Dermis microvascular lymphatic vessel endothelial cell (primary cell): ENCODE results near the gene SIVA1. TPM values are rescaled to one million over a fixed set of nuclear protein-coding genes. Genes with fewer than 3 reads are reported as not detected.
"Not testable (repeated sequence)": the region's sequence is repeated elsewhere in the genome, so short reads cannot be mapped to it uniquely, and the experiment has no call there.

Source experiments
- DNase-seq, 2 donors: peaks; one replicate each; pipeline versions ENCODE4 v3.0.0 to v3.0.0-alpha.2; 2010; ENCODE audit warnings: low read depth in 2 of 2
- total RNA-seq: library from RNA; depleted of rRNA; stranded (reverse); fragments of >200 nt; gene quantifications from 2 replicates; pipeline ENCODE4 v1.2.1, GENCODE V29; 2014

Gene SIVA1
- total RNA-seq, 1 donor from 2014 or later, result 97.4 TPM

DNA sequence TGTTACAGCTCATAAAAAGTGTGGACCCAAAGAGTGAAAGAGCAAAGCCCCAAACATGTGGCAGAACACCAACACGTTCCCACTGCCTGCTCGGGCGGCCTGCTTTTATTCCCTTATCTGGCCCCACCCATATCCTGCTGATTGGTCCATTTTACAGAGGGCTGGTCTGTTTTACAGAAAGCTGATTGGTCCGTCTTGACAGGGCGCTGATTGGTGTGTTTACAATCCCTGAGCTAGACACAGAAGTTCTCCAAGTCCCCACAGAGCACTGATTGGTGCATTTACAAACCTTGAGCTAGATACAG is 2.2 kb upstream of the SIVA1 start:
- not testable (repeated sequence) for DNase-seq

DNA sequence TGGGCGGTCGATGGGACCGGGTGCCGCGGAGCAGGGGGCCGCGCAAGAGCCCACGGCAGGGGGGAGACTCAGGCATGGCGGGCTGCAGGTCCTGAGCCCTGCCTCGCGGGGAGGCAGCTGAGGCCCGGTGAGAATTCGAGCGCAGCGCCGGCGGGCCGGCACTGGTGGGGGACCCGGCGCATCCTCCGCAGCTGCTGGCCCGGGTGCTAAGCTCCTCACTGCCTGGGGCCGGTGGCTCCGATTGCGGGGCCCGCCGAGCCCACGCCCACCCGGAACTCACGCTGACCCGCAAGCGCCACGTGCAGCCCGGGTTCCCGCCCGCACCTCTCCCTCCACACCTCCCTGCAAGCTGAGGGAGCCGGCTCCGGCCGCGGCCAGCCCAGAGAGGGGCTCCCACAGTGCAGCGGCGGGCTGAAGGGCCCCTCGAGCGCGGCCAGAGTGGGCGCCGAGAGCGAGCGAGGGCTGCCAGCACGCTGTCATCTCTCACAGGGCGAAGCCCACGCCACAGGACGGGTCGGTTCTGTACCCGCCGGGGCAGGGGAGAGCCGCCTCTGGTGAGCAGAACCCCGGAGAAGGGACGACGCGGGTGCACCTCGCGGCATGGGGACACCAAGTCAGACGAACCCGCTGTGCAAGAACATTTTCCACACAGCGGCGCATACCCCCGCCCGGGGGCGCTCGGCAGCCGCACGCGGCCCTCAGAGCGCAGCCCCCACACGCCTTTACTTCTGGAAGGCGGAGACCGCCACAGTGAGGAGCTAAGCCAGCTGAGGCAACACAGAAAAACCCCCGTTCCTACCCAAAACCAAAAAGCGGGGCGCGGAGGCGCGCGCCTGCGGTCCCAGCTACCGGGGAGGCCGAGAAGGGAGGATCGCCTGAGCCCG is 1.2 kb upstream of the SIVA1 start:
- no peak for DNase-seq

DNA sequence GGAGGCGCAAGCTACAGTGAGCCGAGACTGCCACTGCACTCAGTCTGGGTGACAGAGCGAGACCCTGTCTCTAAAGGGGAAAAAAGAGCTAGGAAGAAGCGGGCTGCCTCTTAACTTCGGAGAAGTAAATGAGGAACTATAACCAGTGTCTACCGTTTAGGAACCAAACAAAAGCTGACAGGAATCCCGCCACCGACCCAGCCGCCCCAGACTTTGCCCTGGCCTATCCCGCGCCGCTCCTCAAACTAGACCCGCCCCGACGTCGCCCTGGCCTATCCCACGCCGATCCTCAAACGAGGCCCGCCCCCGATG is 568 bp upstream of the SIVA1 start:
- DNase-seq, result no peak

DNA sequence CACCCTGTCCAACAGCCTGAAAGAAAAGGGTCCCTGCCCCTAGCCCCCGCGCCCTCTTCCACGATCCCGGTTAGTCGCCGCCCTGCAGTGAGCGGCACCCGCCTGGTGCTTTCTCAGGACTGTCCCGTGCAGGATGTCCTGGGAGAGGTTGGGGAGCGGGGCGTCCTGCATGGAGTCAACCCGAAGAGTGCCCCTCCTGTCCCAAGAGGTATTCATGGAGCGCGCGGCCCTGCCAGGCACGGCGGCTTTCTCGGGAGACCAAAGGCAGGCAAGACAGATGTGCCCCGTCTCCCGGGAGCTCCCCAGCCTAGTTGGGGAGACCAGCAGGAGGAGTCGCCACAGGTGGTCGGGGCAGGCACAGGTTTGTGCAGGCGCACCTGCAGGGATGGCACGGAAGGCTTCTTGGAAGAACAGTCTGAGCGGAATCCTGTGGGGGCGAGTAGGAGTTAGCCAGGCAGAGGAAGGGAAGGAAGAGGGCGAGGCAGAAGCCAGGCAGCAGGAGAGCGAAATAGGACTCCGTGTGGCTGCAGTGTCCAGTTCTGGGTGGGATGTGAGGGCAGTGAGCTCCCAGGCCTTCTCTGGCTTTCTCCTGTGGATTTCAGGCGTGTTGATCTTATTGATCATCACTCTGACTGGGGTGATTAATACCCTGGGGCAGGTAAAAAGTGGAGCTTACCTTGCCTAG is 723 bp downstream of the SIVA1 start:
- DNase-seq, result peak in 1 of 2 donors; percentile 28

DNA sequence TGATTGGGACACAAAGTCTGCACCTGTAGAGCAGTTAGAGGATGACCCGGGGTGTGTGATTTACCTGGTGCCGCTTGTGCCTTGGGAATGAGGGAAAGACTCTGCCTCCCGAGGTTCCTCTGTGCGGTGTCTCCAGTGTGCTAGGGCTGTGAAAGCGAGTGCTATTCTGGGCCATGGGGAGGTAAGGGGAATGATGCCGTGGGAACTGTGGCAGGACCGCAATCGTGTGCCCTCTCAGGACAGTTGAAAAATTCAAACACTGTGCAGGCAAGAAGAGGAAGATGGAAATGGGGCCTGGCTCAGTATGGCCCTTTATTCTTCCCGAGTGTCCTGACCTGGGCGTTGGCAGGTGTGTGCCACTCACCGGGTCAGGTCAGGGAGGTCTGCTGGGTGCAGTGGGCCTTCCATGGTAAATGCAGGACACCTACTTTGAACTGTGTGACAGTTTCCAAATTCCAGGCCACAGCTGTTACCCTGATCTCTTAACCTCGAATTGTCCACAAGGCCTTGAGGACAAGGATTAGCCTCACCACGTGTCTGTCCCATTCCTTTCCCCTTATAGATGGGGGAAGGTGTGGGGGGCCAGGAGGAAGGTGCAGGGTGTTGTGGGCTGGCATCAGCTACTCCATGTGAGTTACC is 1.4 kb downstream of the SIVA1 start:
- DNase-seq, result no peak

DNA sequence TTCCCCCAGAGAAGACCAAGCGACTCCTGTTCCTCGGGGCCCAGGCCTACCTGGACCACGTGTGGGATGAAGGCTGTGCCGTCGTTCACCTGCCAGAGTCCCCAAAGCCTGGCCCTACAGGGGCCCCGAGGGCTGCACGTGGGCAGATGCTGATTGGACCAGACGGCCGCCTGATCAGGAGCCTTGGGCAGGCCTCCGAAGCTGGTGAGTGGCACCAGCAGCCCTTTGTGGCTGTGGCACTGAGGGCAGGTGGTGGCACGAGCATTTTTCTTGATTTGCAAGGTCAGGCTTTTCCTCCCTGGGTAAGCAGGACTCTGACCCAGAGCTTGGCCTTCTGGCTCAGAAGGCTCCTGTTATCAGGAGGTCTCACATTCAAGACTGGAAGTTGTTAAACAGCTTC is 2.7 kb downstream of the SIVA1 start:
- DNase-seq, result no peak

DNA sequence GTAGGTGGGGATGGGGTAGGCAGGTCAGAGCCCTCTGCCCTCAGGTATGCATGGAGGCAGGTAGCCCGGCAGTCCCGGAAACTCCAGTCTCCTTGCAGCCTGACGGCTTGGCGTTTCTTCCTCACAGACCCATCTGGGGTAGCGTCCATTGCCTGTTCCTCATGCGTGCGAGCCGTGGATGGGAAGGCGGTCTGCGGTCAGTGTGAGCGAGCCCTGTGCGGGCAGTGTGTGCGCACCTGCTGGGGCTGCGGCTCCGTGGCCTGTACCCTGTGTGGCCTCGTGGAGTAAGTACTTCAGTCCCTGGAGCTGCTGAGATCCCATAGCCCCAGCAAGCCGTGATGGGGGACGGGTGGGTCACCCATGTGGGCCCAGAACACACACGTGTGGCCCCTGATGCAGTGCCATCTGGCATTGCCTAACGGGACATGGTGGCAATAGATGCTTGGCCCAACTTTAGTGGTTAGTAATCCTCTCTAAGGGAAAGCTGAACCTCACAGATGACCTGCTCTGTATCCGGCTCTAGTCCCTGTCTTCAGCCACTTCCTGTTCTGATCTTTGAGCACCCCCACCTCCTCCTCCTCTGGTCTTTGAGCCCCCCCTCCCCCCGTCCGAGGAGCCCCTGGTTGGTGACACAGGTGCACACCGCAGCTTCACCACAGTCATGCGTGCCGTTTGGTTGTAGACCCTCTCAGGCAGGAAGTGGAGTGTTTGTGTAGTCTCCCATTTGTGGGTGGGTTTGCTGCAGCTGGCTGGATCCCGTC is 3.7 kb downstream of the SIVA1 start:
- no peak for DNase-seq

DNA sequence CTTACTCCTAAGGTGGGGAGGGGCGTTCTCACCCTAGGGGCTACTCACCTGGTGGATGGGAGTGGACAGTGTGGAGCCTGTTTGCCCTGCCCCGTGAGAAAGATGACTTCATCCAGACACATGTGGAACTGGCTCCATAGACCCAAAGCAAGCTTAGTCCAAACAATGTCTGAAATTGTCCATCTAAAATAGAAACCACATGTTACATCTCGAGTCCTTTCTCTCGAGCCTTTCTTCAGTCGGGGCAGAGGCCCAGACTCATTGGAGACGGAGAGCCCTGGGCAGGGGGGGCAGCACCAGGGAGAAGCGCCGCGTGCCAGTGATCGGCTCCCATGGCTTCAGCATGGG is 4.3 kb downstream of the SIVA1 start:
- no peak for DNase-seq

DNA sequence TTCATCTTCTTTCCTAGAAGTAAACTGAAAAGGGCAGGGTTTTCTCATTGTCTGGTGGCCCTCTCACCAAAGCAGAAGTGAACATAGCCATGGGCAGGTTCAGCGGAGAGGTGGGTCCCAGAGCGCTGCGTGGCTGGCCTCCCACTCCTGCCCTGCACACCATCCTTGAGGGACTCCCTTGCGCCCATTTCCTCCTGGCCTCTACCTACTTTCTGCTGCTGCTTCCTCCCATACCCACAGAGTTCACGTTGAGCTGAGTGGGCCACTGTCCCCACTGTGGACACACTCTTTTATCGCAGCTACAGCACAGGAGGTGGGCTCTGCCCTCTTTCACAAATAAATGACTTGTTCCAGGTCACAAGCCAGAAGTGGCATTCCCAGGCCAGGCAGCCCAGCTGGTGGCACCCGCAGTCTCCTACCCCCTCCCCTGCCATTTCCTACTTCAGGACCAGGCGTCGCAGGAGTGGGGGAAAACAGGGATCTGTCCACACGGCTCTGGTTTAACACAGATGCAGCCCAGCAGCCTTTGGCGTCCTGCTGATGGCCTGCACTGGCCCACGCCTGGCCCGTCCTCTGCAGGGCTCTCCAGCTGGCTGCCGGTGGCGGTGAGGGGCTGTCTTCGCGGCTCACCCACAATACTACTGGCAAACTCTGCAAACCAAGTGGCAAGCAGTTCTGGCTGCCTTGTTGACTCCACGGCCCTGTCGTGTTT is 4.9 kb downstream of the SIVA1 start:
- no peak for DNase-seq

DNA sequence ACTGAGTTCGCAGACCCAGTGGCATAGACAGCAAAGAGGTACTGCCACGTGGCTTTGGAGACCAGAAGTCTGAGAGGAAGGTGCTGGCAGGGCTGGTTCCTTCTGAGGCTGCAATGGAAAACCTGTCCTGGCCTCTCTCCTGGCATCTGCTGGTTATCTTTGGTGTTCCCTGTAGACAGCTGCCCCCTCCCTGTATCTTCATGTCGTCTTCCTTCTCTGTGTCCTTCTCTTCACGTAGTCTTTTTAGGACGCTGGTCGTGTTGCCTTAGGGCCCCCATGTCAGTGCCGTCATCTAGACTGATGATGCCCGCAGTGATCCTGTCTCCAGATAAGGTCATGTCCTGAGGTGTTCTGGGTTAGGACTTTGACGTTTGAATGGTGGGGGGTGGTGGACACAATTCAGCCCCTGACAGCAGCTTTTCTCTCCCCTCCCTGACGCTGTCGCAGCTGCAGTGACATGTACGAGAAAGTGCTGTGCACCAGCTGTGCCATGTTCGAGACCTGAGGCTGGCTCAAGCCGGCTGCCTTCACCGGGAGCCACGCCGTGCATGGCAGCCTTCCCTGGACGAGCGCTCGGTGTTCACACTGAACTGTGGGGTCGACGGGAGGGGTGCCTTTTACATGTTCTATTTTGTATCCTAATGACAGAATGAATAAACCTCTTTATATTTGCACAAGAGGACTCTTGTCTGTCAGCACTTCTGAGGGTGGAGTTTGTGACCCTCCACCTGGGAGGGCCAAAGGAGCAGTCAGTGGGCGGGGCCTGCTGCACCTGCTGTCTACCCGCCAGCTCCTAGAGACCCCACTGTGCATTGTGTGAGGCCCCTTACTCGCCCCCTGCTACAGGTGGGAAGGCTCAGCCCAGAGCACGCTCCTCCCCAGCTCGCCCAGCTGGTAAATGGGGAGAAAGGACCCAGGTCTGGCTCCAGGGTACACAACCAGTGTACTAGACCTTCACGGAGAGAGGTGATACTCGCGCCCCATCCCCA is 6.3 kb downstream of the SIVA1 start:
- no peak for DNase-seq

DNA sequence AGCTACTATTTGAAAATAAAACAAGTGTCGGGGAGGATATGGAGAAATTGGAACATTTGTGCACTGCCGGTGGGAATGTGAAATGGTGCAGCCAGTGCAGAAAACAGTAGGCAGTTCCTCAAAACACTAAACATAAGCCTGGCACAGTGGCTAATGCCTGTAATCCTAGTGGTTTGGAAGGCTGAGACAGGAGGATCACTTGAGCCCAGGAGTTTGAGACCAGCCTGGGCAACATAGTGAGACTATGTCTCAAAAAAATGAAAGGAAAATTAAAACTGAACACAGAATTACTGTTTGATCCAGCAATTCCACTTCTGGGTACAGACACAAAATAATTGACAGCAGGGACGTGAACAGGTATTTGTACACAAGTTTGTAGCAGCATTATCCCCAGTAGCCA is 12.6 kb downstream of the SIVA1 start:
- DNase-seq, result no peak

DNA sequence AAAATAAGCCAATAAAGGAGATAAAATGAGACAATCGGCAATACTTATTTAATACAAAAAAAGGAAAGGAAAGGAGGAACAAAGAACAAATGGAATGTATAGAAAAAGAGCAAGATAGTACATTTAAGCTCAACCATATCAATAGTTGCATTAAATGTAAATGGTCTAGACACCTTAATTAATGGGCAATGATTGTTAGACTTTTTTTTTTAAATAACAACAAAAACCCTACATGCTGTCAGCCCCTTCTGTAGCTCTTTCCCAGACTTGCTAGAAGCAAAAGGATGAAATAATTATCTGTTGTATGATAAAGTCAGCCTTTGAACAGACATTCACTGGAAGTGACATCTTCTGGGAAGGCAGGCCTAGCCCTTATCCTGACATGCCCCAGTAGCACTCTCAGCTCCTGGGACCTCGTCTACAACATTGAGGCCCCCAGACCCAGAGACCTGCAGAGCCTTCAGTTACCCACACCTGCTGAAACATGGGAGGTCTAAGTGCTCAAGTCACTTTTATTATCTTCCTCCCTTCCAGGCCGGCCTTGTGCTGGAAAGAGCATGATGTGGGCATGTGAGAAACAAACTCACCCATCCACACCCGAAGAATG is 13.4 kb downstream of the SIVA1 start:
- no peak for DNase-seq

DNA sequence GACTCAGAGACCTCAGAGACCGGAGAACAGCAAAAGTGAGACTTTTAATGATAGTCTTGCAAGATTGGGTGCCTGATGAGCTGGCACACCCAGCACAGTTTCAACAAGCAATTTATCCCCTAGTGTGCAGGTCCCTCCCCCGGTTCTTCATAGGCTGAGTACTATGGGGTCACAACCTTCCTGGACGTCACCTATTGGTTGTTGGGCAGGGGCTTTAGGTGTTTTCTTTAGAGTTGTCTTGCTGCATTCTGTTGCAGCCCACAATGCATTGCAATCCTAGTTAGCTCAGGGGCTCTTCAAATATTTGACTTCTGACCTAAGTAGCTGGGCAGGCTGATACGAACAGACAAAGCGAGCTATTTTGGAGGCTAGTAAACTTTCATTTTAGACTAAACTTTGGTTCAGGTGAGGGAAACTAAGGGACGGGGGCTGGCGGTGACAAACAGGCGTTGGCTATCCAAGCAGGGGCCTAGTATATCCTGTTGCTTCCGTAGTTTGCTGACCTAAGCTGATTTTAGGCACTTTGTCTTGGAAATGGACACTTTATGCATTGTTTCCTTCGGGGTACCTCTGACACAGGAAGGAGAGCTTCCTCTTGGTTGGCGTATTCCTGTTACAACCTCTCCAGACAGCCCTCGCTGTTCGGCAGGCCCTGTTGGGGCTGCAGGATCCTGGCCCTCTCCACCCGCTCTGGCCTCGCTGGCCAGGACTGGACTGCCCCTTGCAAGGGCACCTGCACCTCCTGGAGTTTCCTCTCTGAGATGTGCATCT is 14.1 kb downstream of the SIVA1 start:
- DNase-seq, result no peak

DNA sequence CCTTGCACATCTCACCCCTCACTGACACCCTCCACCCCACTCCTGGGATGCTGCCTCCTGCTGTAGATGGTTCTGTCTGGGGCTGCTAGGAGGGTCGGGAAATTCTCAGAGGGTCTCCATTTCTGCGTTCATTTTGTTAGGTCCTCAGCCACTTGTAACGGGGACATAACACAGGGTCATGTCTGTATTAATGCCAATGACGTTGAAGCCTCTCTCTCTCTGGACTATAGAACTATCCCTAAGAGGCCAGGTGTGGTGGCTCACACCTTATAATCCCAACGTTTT is 14.6 kb downstream of the SIVA1 start:
- no peak for DNase-seq

DNA sequence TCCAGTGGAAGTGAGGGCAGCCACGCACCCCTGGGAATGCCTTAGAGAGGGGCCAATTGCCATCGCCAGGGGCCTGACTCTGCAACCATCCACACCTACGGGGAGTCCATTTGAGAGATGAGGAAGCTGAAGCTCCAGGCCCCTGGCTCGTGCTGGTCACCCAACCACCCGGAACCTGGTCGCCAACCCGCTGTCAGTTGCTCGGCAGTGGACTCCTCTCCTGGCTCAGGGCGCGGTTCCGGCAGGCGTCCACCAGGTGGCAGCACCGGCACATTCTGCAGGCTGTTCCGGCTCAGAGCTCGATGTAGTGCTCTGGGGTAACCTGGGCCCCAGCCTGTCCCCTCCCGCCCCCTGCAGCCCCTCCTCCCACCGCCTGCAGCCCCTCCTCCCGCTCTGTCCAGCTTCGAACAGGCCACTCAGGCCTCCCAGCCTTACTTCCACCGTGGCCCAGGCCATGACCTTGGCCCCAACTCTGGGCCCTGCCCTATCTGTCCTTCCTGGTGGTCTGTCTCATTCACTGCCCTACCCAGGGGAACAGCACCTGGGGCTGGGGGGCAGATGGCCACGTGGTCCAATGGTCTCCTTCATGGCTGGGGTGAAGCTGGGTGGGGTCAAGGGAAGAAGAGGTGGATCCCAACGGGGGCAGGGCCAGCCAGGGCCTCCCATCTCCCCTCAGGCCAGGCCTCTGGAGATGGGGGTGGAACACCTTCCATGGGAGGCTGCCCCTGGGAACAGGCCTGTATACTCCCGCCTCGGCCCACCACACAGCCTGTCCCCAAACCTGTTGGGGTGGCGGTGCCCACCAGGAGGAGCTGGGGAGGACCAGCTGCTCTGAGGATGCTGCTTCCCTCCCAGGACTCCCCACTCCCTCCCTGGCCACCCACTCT is 15.7 kb downstream of the SIVA1 start:
- peak; percentile 55 to 81 for DNase-seq

DNA sequence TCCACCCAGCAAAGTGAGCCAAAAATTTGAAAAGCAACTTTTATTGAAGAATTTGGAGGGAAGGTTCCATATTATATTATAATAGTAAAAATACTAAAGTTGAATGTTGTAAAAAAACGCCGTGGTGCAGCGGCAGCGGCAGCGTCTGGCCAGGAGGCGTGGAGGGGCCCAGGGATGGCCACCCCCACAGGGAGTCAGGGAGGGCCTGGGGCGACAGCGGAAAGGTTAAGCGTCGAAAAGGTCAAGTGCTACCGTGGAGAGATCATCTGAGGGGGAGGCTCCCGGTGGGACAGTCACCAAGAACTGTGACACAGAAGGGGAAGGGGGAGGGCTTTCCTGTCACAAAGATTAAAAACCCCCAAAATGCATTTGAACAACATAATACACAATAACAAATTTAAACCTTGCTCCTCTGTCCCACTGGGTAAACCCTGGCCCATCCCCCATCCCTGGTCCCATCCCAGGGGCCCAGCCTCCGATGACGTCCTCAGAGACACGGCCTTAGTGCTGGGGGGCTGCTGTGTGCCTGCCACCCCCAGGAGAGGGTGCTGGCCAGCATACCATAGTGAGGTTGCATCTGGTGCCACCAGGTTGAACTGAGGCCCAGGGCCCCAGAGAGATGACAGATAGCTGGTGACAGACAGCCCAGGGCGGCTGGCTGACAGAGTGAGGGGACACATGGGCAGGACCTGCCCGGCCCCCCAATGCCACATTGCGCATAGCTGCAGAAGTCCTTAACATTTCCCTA is 16.6 kb downstream of the SIVA1 start:
- no peak for DNase-seq

DNA sequence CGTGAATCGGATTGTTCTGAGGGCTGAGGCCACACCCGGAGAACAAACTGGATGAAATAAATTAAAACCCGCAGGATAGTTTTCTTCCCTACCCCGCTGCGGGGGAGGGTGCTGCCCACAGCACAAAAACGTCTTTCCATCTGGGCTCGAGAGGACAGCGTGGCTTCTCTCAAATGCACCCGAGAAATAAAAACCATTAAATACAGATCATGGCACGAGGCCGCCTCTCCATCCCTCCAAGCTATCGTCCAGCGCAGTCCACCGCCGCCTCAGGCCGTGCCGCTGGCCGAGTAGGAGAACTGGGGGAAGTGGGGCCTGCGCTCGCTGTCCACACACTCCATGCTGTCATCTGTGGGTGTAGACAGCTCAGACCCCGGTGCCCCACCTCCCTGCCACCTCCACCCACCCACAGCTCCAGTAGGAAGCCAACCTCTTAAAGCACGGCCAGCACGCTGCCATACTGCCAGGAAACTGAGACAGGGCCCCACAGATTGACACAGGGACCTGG is 17.2 kb downstream of the SIVA1 start:
- DNase-seq, result no peak
